Loucy (cell line): ENCODE measurements around the gene OR52A1.
"Not testable (repeated sequence)": the region's sequence is repeated elsewhere in the genome, so short reads cannot be mapped to it uniquely, and the experiment has no call there.

ENCODE experiments used
- H2AFZ ChIP-seq: fragments of 200-600 bp; sonication (generic); 2 replicates; pipeline ENCODE4 v1.6.0; 2016; ENCODE audit warnings: antibody characterized with exemption, mild to moderate bottlenecking, low read length, moderate library complexity
- H3F3A ChIP-seq: fragments of 200-600 bp; 2 replicates; pipeline ENCODE4 v1.6.0; 2016; ENCODE audit warnings: antibody characterized with exemption, low read depth, mild to moderate bottlenecking
- H3K27me3 ChIP-seq: fragments of 200-600 bp; sonication (generic); 2 replicates; pipeline ENCODE4 v1.6.1; 2014; ENCODE audit warnings: low read length, mild to moderate bottlenecking; ENCODE audit not compliant: insufficient read depth, poor library complexity, severe bottlenecking
- H3K36me3 ChIP-seq: fragments of 200-600 bp; sonication (generic); 2 replicates; pipeline ENCODE4 v1.6.1; 2016; ENCODE audit warnings: low read length; ENCODE audit not compliant: insufficient read depth
- H3K4me1 ChIP-seq: fragments of 200-600 bp; sonication (generic); 2 replicates; pipeline ENCODE4 v1.5.1; 2014; ENCODE audit warnings: low read length, mild to moderate bottlenecking; ENCODE audit not compliant: insufficient read depth, poor library complexity, severe bottlenecking
- H3K4me2 ChIP-seq: fragments of 200-600 bp; sonication (generic); 2 replicates; pipeline ENCODE4 v1.6.0; 2014; ENCODE audit warnings: antibody characterized with exemption, low read length, low read depth, mild to moderate bottlenecking; ENCODE audit not compliant: poor library complexity, severe bottlenecking
- H3K4me3 ChIP-seq: fragments of 200-600 bp; sonication (generic); 2 replicates; pipeline ENCODE4 v1.5.1; 2014; ENCODE audit warnings: low read length, mild to moderate bottlenecking, mixed read lengths; ENCODE audit not compliant: poor library complexity, severe bottlenecking
- H3K79me2 ChIP-seq: fragments of 200-600 bp; sonication (generic); 2 replicates; pipeline ENCODE4 v1.6.1; 2014; ENCODE audit warnings: low read length; ENCODE audit not compliant: insufficient read depth
- H3K9ac ChIP-seq: fragments of 200-600 bp; sonication (generic); 2 replicates; pipeline ENCODE4 v1.6.0; 2014; ENCODE audit warnings: mild to moderate bottlenecking, low read depth, low read length, moderate library complexity; ENCODE audit not compliant: poor library complexity, severe bottlenecking
- H3K9me2 ChIP-seq: fragments of 200-600 bp; sonication (generic); replicated peaks from 2 replicates; pipeline ENCODE4 v1.6.1; 2016; ENCODE audit warnings: low read depth, low read length, mixed read lengths
- H3K9me3 ChIP-seq: fragments of 200-600 bp; sonication (generic); 2 replicates; pipeline ENCODE4 v1.6.1; 2014; ENCODE audit warnings: mild to moderate bottlenecking, antibody characterized with exemption, low read length, low read depth; ENCODE audit not compliant: insufficient read depth
- H4K20me1 ChIP-seq: fragments of 200-600 bp; sonication (generic); 2 replicates; pipeline ENCODE4 v1.6.0; 2014; ENCODE audit warnings: antibody characterized with exemption, low read length, mild to moderate bottlenecking; ENCODE audit not compliant: insufficient read depth, poor library complexity, severe bottlenecking
- CTCF ChIP-seq: fragments of 200-600 bp; sonication (generic); conservative IDR thresholded peaks from 2 replicates; pipeline ENCODE4 v1.5.1; 2014; ENCODE audit warnings: mild to moderate bottlenecking, antibody characterized with exemption, low read length
- EZH2phosphoT487 ChIP-seq: fragments of 200-600 bp; IDR thresholded peaks from 2 replicates; pipeline ENCODE4 v1.6.1; 2018; ENCODE audit warnings: antibody characterized with exemption, mild to moderate bottlenecking, moderate library complexity, borderline replicate concordance

The OR52A1 gene

GRCh38 chr11:5178046-5178837, 23.7 kb upstream of the OR52A1 start:
- TF ChIP-seq CTCF, result no peak
- no peak for TF ChIP-seq EZH2phosphoT487
- H3K9me3 ChIP-seq, result no peaks in the 10 kb centered on the region
- H4K20me1 ChIP-seq, result no peaks in the 10 kb centered on the region
- H3K4me3 ChIP-seq, result no peak overlapping the region
- H3F3A ChIP-seq, result no peaks in the 10 kb centered on the region
- H3K9ac ChIP-seq, result no peak overlapping the region
- no peak overlapping the region for H3K4me2 ChIP-seq
- H3K27me3 ChIP-seq, result no peaks in the 10 kb centered on the region
- no peaks in the 10 kb centered on the region for H3K4me1 ChIP-seq
- no peaks in the 10 kb centered on the region for H3K79me2 ChIP-seq
- no peaks in the 10 kb centered on the region for H3K36me3 ChIP-seq
- no peaks in the 10 kb centered on the region for H3K9me2 ChIP-seq
- no peak overlapping the region for H2AFZ ChIP-seq

- Histone ChIP-seq H3K79me2 (no peaks in the 10 kb centered on the region), H3F3A (no peaks in the 10 kb centered on the region), H3K9ac (no peak overlapping the region), H3K4me2 (no peak overlapping the region), H4K20me1 (no peaks in the 10 kb centered on the region), H3K9me3 (no peaks in the 10 kb centered on the region), H3K9me2 (no peaks in the 10 kb centered on the region), H3K4me1 (no peaks in the 10 kb centered on the region), H3K27me3 (no peaks in the 10 kb centered on the region), H3K4me3 (no peak overlapping the region), H3K36me3 (no peaks in the 10 kb centered on the region), H2AFZ (no peak overlapping the region)
- TF ChIP-seq CTCF, result no peak
- no peak for TF ChIP-seq EZH2phosphoT487
Measured at GRCh38 chr11:5174934-5175333, 20.4 kb upstream of the OR52A1 start.

- H3F3A ChIP-seq, result no peaks in the 10 kb centered on the region
- no peak overlapping the region for H3K9ac ChIP-seq
- no peaks in the 10 kb centered on the region for H3K4me1 ChIP-seq
- TF ChIP-seq CTCF (no peak), EZH2phosphoT487 (no peak)
- no peaks in the 10 kb centered on the region for H3K27me3 ChIP-seq
- no peaks in the 10 kb centered on the region for H3K9me3 ChIP-seq
- H3K4me3 ChIP-seq, result no peak overlapping the region
- H4K20me1 ChIP-seq, result no peaks in the 10 kb centered on the region
- H3K4me2 ChIP-seq, result no peak overlapping the region
- no peak overlapping the region for H2AFZ ChIP-seq
- H3K79me2 ChIP-seq, result no peaks in the 10 kb centered on the region
- no peaks in the 10 kb centered on the region for H3K36me3 ChIP-seq
- no peaks in the 10 kb centered on the region for H3K9me2 ChIP-seq
Measured at GRCh38 chr11:5171856-5172255, 17.3 kb upstream of the OR52A1 start.

- not testable (repeated sequence) for H3K36me3 ChIP-seq, H3K9me3 ChIP-seq, H3K4me1 ChIP-seq, H3K4me3 ChIP-seq, H3K4me2 ChIP-seq, H3K9ac ChIP-seq, H3K79me2 ChIP-seq, H4K20me1 ChIP-seq, H3F3A ChIP-seq, H3K9me2 ChIP-seq, H2AFZ ChIP-seq, H3K27me3 ChIP-seq
Measured at GRCh38 chr11:5165898-5166297, 11.3 kb upstream of the OR52A1 start.

- H3F3A ChIP-seq, H3K4me3 ChIP-seq, H3K4me1 ChIP-seq, H3K79me2 ChIP-seq, H3K9me3 ChIP-seq, H4K20me1 ChIP-seq, H3K9ac ChIP-seq, H3K4me2 ChIP-seq, H3K27me3 ChIP-seq, H3K9me2 ChIP-seq, H3K36me3 ChIP-seq, H2AFZ ChIP-seq: not testable (repeated sequence)
Measured at GRCh38 chr11:5164807-5165206, 10.2 kb upstream of the OR52A1 start.
